Measurements from ENCODE around the gene MS4A1.

DNA sequence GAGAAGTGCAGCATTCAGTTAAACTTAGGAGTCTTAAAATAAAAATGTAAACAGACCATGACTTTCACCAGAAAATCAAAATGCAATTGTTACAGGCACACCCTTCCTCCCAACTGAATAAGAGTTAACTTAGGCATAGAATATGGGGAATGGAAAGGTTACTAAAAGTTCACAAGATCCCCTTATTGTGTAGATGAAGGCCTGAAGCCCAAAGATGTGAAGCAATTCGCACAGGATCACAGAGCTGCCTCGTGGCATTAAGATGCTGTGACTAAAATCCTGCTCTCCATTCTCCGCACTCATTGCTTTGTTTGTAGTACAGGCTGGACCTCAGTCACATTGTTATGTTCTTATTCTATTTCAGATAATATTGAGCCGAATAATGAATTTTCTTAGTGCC is 22.2 kb upstream of the MS4A1 start:
- TF ChIP-seq, protein P1, sequence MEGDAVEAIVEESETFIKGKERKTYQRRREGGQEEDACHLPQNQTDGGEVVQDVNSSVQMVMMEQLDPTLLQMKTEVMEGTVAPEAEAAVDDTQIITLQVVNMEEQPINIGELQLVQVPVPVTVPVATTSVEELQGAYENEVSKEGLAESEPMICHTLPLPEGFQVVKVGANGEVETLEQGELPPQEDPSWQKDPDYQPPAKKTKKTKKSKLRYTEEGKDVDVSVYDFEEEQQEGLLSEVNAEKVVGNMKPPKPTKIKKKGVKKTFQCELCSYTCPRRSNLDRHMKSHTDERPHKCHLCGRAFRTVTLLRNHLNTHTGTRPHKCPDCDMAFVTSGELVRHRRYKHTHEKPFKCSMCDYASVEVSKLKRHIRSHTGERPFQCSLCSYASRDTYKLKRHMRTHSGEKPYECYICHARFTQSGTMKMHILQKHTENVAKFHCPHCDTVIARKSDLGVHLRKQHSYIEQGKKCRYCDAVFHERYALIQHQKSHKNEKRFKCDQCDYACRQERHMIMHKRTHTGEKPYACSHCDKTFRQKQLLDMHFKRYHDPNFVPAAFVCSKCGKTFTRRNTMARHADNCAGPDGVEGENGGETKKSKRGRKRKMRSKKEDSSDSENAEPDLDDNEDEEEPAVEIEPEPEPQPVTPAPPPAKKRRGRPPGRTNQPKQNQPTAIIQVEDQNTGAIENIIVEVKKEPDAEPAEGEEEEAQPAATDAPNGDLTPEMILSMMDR (conservative IDR thresholded peaks at IDR 0.05; ENCODE audit: low read length) = no peak
- TF ChIP-seq EZH2phosphoT487 (IDR thresholded peaks at IDR 0.05; ENCODE audit: borderline replicate concordance, low read depth, low read length) = no peak
